Fibroblast of lung (primary cell): ENCODE data around the gene COL3A1. TPM values are rescaled to one million over a fixed set of nuclear protein-coding genes. Genes with fewer than 3 reads are reported as not detected.

Source experiments
- DNase-seq, 2 donors: peaks; one replicate each; pipeline versions ENCODE4 v3.0.0 to v3.0.0-alpha.2; 2010; ENCODE audit warnings: low read depth in 2 of 2
- H2AFZ ChIP-seq: 2 replicates; pipeline ENCODE4 v1.5.1; 2012; ENCODE audit warnings: low read length, control low read depth, inconsistent platforms
- H3K27ac ChIP-seq: 2 replicates; pipeline ENCODE4 v1.5.1; 2011; ENCODE audit warnings: low read length, control low read depth; ENCODE audit not compliant: insufficient read depth
- H3K27me3 ChIP-seq: 2 replicates; pipeline ENCODE4 v1.5.1; 2011; ENCODE audit warnings: mild to moderate bottlenecking, low read length; ENCODE audit not compliant: control insufficient read depth, insufficient read depth
- H3K36me3 ChIP-seq: 2 replicates; pipeline ENCODE4 v1.5.1; 2011; ENCODE audit warnings: low read length; ENCODE audit not compliant: control insufficient read depth, insufficient read depth
- H3K4me1 ChIP-seq: 2 replicates; pipeline ENCODE4 v1.5.1; 2011; ENCODE audit warnings: low read length; ENCODE audit not compliant: control insufficient read depth, insufficient read depth; ENCODE audit errors: extremely low read depth
- H3K4me2 ChIP-seq: 2 replicates; pipeline ENCODE4 v1.5.1; 2011; ENCODE audit warnings: low read length, control low read depth; ENCODE audit not compliant: insufficient read depth; ENCODE audit errors: extremely low read depth
- H3K4me3 ChIP-seq, 4 experiments: fragments of 200-600 bp in 1 of 4; sonication (generic) in 1 of 4; replicated peaks in 1 of 4; 2 replicates each; pipeline ENCODE4 v1.5.1; 2011 to 2016; ENCODE audit warnings: low read length in 4 of 4, low read depth in 3 of 4, mild to moderate bottlenecking in 3 of 4, control low read depth in 2 of 4, inconsistent platforms in 1 of 4, mixed read lengths in 1 of 4; ENCODE audit not compliant: insufficient read depth in 1 of 4; ENCODE audit errors: control extremely low read depth in 1 of 4
- H3K79me2 ChIP-seq: 2 replicates; pipeline ENCODE4 v1.5.1; 2012; ENCODE audit warnings: mild to moderate bottlenecking, low read length, inconsistent platforms; ENCODE audit not compliant: control insufficient read depth, insufficient read depth
- H3K9ac ChIP-seq: 2 replicates; pipeline ENCODE4 v1.5.1; 2011; ENCODE audit warnings: mild to moderate bottlenecking, low read length, control low read depth; ENCODE audit not compliant: insufficient read depth
- H3K9me3 ChIP-seq: 2 replicates; pipeline ENCODE4 v1.5.1; 2012; ENCODE audit warnings: low read depth, low read length; ENCODE audit not compliant: control insufficient read depth, insufficient read depth
- H4K20me1 ChIP-seq: 2 replicates; pipeline ENCODE4 v1.5.1; 2011; ENCODE audit warnings: low read length; ENCODE audit not compliant: control insufficient read depth, insufficient read depth; ENCODE audit errors: extremely low read depth
- EZH2 ChIP-seq: IDR thresholded peaks from 2 replicates; pipeline ENCODE4 v1.5.1; 2012; ENCODE audit warnings: low read length, control low read depth, mild to moderate bottlenecking; ENCODE audit errors: missing control alignments
- polyA plus RNA-seq, 2 donors: library from polyadenylated mRNA; depleted of rRNA in 1 of 2; stranded (reverse) in 1 of 2; unstranded in 1 of 2; fragments of >200 nt; gene quantifications; 2 replicates each; pipeline ENCODE4 v1.2.1, GENCODE V29; 2011 to 2012; ENCODE audit warnings: missing spikeins in 1 of 2
- total RNA-seq: library from RNA; depleted of rRNA; stranded (reverse); fragments of >200 nt; gene quantifications from 2 replicates; pipeline ENCODE4 v1.2.1, GENCODE V29; 2014
- TF ChIP-seq, protein P1 (sequence below), 2 donors: IDR thresholded peaks in 1 of 2; conservative IDR thresholded peaks in 1 of 2; 1 replicate in 1 of 2; 2 replicates in 1 of 2; pipeline ENCODE4 v1.5.1; 2011 to 2012; ENCODE audit warnings: low read length in 2 of 2, control low read depth in 1 of 2, inconsistent platforms in 1 of 2, low read depth in 1 of 2, mild to moderate bottlenecking in 1 of 2

COL3A1 gene
- total and polyA plus RNA-seq, 2 donors (not counting 1 experiment from before 2014, with no cell fraction given) = 925 to 2,255 TPM

- Histone ChIP-seq H3K27me3 (no peaks in the 10 kb centered on the region), H4K20me1 (no peaks in the 10 kb centered on the region), H2AFZ (no peak overlapping the region), H3K27ac (no peak overlapping the region), H3K36me3 (peaks cover 15% of the 10 kb centered on the region), H3K4me2 (no peak overlapping the region), H3K4me3 (no peak overlapping the region), H3K79me2 (no peaks in the 10 kb centered on the region), H3K9me3 (no peaks in the 10 kb centered on the region), H3K9ac (no peak overlapping the region), H3K4me1 (no peaks in the 10 kb centered on the region)
- DNase-seq = peak in 1 of 2 donors; percentile 63
- no peak for TF ChIP-seq EZH2
- TF ChIP-seq, protein P1, sequence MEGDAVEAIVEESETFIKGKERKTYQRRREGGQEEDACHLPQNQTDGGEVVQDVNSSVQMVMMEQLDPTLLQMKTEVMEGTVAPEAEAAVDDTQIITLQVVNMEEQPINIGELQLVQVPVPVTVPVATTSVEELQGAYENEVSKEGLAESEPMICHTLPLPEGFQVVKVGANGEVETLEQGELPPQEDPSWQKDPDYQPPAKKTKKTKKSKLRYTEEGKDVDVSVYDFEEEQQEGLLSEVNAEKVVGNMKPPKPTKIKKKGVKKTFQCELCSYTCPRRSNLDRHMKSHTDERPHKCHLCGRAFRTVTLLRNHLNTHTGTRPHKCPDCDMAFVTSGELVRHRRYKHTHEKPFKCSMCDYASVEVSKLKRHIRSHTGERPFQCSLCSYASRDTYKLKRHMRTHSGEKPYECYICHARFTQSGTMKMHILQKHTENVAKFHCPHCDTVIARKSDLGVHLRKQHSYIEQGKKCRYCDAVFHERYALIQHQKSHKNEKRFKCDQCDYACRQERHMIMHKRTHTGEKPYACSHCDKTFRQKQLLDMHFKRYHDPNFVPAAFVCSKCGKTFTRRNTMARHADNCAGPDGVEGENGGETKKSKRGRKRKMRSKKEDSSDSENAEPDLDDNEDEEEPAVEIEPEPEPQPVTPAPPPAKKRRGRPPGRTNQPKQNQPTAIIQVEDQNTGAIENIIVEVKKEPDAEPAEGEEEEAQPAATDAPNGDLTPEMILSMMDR (conservative IDR thresholded peaks at IDR 0.05 in 1 of 2, IDR thresholded peaks at IDR 0.05 in 1 of 2; ENCODE audit: low read depth in 1 of 2, low read length in 2 of 2) = no peak
Observed at GRCh38 chr2:189060096-189060642, 86.0 kb downstream of the COL3A1 start.

Other genes starting within 250 kb of the COL3A1 start
- 200 and 253 TPM in 2 replicates for gene COL5A2, start 205.4 kb downstream of the COL3A1 start, total RNA-seq
- gene COL5A2, start 205.4 kb downstream of the COL3A1 start, polyA plus RNA-seq = 93.1 and 353 TPM in 2 replicates